HL-60 (cell line): ENCODE data around the gene CNP.

Experiments
- DNase-seq, 2 experiments: peaks; one replicate each; pipeline ENCODE4 v3.0.0-alpha.2; 2010 to 2020; ENCODE audit warnings: low read depth in 1 of 2, low spot score in 1 of 2
- H3K27ac ChIP-seq: fragments of 250-450 bp; sonication (Bioruptor Pico); replicated peaks from 2 replicates; pipeline ENCODE4 v1.5.1; 2020; ENCODE audit warnings: mild to moderate bottlenecking, moderate library complexity
- H3K27me3 ChIP-seq: fragments of 250-450 bp; sonication (Bioruptor Pico); 2 replicates; pipeline ENCODE4 v1.5.1; 2021; ENCODE audit warnings: mild to moderate bottlenecking, moderate library complexity; ENCODE audit not compliant: insufficient read depth, poor library complexity, severe bottlenecking
- H3K4me3 ChIP-seq: replicated peaks from 2 replicates; pipeline ENCODE4 v1.5.1; 2011; ENCODE audit warnings: mild to moderate bottlenecking, control low read depth, low read length; ENCODE audit not compliant: insufficient read depth
- GABPA ChIP-seq: IDR thresholded peaks from 2 replicates; pipeline ENCODE4 v1.6.1; 2012; ENCODE audit warnings: low read depth
- POLR2AphosphoS5 ChIP-seq: IDR thresholded peaks from 2 replicates; pipeline ENCODE4 v1.6.1; 2012; ENCODE audit warnings: low read depth
- SPI1 ChIP-seq: IDR thresholded peaks from 2 replicates; pipeline ENCODE4 v1.6.1; 2012; ENCODE audit warnings: low read depth, mild to moderate bottlenecking, borderline replicate concordance
- TF ChIP-seq, protein P1 (sequence below): IDR thresholded peaks from one replicate; pipeline ENCODE4 v1.5.1; 2011; ENCODE audit warnings: low read length, control low read depth, inconsistent platforms; ENCODE audit not compliant: insufficient read depth
- TF ChIP-seq, protein P2 (sequence below): IDR thresholded peaks from 2 replicates; pipeline ENCODE4 v1.6.1; 2012; ENCODE audit warnings: low read depth; ENCODE audit not compliant: insufficient replicate concordance

CNP gene

DNA sequence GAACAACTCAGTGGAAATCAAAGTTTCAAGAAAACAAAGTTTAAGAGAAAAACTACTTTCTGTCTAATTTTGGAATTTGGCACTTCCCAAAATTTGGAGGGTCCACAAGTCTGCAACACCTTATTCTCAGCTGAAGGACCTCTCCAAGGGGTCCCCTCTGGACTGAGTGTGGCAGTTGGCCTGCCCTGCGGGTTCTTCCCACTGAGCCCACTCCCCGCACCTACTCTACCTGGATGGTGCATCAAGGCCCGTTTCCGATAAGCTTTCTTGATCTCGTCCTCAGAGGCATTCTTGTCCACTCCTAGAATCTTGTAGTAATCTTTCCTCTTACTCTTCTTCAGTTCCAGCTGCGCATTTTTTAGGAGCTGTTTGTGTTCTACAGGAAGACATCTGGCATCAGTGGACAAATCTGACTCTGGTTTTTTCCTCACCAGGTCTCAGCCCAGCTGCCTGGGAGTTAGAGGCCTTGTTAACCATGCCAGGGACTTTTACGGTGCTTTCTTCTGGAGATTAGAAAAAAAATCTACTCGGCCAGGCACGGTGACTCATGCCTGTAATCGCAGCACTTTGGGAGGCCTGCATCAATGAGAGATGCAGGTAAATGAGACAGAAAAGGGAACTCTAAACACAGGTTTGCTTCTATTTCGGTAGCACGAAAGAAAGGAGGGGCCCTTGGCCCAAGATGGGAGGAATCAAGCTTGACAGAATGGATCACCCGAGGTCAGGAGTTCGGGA is 15.6 kb downstream of the CNP start:
- DNase-seq: no peak
- Histone ChIP-seq H3K27ac (no peak overlapping the region), H3K27me3 (no peaks in the 10 kb centered on the region), H3K4me3 (no peak overlapping the region)
- no peak for TF ChIP-seq GABPA
- TF ChIP-seq, protein P1, sequence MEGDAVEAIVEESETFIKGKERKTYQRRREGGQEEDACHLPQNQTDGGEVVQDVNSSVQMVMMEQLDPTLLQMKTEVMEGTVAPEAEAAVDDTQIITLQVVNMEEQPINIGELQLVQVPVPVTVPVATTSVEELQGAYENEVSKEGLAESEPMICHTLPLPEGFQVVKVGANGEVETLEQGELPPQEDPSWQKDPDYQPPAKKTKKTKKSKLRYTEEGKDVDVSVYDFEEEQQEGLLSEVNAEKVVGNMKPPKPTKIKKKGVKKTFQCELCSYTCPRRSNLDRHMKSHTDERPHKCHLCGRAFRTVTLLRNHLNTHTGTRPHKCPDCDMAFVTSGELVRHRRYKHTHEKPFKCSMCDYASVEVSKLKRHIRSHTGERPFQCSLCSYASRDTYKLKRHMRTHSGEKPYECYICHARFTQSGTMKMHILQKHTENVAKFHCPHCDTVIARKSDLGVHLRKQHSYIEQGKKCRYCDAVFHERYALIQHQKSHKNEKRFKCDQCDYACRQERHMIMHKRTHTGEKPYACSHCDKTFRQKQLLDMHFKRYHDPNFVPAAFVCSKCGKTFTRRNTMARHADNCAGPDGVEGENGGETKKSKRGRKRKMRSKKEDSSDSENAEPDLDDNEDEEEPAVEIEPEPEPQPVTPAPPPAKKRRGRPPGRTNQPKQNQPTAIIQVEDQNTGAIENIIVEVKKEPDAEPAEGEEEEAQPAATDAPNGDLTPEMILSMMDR: no peak
- TF ChIP-seq SPI1: no peak
- TF ChIP-seq, protein P2, sequence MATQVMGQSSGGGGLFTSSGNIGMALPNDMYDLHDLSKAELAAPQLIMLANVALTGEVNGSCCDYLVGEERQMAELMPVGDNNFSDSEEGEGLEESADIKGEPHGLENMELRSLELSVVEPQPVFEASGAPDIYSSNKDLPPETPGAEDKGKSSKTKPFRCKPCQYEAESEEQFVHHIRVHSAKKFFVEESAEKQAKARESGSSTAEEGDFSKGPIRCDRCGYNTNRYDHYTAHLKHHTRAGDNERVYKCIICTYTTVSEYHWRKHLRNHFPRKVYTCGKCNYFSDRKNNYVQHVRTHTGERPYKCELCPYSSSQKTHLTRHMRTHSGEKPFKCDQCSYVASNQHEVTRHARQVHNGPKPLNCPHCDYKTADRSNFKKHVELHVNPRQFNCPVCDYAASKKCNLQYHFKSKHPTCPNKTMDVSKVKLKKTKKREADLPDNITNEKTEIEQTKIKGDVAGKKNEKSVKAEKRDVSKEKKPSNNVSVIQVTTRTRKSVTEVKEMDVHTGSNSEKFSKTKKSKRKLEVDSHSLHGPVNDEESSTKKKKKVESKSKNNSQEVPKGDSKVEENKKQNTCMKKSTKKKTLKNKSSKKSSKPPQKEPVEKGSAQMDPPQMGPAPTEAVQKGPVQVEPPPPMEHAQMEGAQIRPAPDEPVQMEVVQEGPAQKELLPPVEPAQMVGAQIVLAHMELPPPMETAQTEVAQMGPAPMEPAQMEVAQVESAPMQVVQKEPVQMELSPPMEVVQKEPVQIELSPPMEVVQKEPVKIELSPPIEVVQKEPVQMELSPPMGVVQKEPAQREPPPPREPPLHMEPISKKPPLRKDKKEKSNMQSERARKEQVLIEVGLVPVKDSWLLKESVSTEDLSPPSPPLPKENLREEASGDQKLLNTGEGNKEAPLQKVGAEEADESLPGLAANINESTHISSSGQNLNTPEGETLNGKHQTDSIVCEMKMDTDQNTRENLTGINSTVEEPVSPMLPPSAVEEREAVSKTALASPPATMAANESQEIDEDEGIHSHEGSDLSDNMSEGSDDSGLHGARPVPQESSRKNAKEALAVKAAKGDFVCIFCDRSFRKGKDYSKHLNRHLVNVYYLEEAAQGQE: no peak
- TF ChIP-seq POLR2AphosphoS5: no peak

DNA sequence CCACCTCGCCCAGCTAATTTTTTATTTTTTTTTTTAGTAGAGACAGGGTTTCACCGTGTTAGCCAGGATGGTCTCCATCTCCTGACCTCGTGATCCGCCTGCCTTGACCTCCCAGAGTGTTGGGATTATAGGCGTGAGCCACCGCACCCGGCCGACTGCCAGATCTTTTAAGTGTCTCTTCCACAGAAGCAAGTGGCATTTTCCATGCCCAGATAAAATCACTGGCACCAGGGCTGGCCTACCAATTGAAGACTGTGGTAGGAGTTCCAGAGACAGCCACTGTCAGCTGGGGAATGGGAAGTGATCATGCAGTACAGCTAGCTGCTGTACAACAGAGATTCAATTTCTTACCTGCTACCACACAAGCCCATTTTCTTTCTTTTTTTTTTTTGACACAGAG is 17.9 kb downstream of the CNP start:
- Histone ChIP-seq H3K27me3 (no peaks in the 10 kb centered on the region), H3K4me3 (no peak overlapping the region), H3K27ac (no peak overlapping the region)
- no peak for TF ChIP-seq SPI1
- TF ChIP-seq, protein P2: no peak
- no peak for TF ChIP-seq POLR2AphosphoS5
- TF ChIP-seq, protein P1: no peak
- no peak for TF ChIP-seq GABPA
- no peak for DNase-seq

DNA sequence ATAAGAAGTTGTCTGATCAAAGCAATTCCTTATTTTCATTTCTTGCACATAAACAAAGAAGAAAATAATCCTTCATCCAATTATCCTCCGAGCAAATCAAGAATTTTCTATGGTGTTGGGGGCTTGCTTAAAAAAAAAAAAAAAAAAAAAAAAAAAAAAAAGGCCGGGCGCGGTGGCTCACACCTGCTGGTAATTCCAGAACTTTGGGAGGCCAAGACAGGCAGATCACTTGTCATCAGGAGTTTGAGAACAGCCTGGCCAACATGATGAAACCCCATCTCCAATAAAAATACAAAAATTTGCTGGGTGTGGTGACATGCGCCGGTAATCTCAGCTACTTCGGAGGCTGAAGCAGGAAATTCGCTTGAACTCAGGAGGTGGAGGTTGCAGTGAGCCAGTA is 19.3 kb downstream of the CNP start:
- Histone ChIP-seq H3K4me3 (no peak overlapping the region), H3K27ac (no peak overlapping the region), H3K27me3 (no peaks in the 10 kb centered on the region)
- TF ChIP-seq, protein P1: no peak
- TF ChIP-seq POLR2AphosphoS5: no peak
- no peak for TF ChIP-seq SPI1
- TF ChIP-seq, protein P2: no peak
- TF ChIP-seq GABPA: no peak
- no peak for DNase-seq
